ENCODE results near the gene ITGB4. TPM values are rescaled to one million over a fixed set of nuclear protein-coding genes. Genes with fewer than 3 reads are reported as not detected.

Gene ITGB4
- total RNA-seq, 1 donor from 2014 or later = 34.7 TPM

- H3K4me3 ChIP-seq = no peak overlapping the region
- H3K9me3 ChIP-seq = no peaks in the 10 kb centered on the region
- no peak for DNase-seq
- intact Hi-C loops (cut with DNase I) = no loop called here
- ATAC-seq = no peak
- H3K27me3 ChIP-seq (ENCODE audit: low read depth) = no peaks in the 10 kb centered on the region
- TF ChIP-seq, protein P1, sequence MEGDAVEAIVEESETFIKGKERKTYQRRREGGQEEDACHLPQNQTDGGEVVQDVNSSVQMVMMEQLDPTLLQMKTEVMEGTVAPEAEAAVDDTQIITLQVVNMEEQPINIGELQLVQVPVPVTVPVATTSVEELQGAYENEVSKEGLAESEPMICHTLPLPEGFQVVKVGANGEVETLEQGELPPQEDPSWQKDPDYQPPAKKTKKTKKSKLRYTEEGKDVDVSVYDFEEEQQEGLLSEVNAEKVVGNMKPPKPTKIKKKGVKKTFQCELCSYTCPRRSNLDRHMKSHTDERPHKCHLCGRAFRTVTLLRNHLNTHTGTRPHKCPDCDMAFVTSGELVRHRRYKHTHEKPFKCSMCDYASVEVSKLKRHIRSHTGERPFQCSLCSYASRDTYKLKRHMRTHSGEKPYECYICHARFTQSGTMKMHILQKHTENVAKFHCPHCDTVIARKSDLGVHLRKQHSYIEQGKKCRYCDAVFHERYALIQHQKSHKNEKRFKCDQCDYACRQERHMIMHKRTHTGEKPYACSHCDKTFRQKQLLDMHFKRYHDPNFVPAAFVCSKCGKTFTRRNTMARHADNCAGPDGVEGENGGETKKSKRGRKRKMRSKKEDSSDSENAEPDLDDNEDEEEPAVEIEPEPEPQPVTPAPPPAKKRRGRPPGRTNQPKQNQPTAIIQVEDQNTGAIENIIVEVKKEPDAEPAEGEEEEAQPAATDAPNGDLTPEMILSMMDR (IDR thresholded peaks at IDR 0.05) = no peak
- peaks cover 76% of the 10 kb centered on the region for H3K36me3 ChIP-seq
- no peak overlapping the region for H3K27ac ChIP-seq
- peaks cover 33% of the 10 kb centered on the region for H3K4me1 ChIP-seq
Measured at GRCh38 chr17:75706042-75706728, 15.1 kb upstream of the ITGB4 start.

- peaks cover 66% of the 10 kb centered on the region for H3K36me3 ChIP-seq
- no peak for DNase-seq
Measured at GRCh38 chr17:75707079-75707571, 14.1 kb upstream of the ITGB4 start.

DNA sequence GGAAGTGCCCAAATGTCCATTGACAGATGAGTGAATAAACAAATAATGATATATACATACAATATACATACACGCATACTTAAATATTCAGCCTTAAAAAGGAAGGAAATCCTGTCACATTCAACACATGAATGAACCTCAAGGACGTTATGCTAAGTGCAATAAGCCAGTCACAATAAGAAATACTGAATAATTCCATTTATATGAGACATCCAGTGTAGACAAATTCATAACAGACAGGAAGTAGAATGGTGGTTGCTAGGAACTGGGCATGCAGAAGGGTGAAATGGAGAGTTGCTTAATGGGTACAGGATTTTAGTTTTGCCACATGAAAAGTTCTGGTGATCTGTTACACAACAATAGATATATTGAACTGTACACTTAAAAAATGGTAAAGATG lies 8.8 kb upstream of the ITGB4 start:
- Histone ChIP-seq H3K4me1 (peaks cover 7% of the 10 kb centered on the region), H3K9me3 (no peaks in the 10 kb centered on the region), H3K4me3 (no peak overlapping the region), H3K27me3 (ENCODE audit: low read depth) (peaks cover 4% of the 10 kb centered on the region), H3K36me3 (peaks cover 13% of the 10 kb centered on the region), H3K27ac (no peak overlapping the region)
- TF ChIP-seq, protein P1 (IDR thresholded peaks at IDR 0.05) = no peak
- intact Hi-C loops (cut with DNase I) = no loop called here
- DNase-seq (no peak), ATAC-seq (no peak)

More at GRCh38 chr17:75707079-75707571, 14.1 kb upstream of the ITGB4 start:
- Histone ChIP-seq H3K27ac (peak overlapping the region; percentile 33), H3K9me3 (no peaks in the 10 kb centered on the region), H3K27me3 (ENCODE audit: low read depth) (no peaks in the 10 kb centered on the region), H3K4me3 (no peak overlapping the region), H3K4me1 (peaks cover 24% of the 10 kb centered on the region)
- intact Hi-C loops (cut with DNase I) = no loop called here
- ATAC-seq = peak; percentile 57
- TF ChIP-seq, protein P1 (IDR thresholded peaks at IDR 0.05) = no peak

- intact Hi-C loops (cut with DNase I) = no loop called here
- Histone ChIP-seq H3K27ac (no peak overlapping the region), H3K4me3 (no peak overlapping the region), H3K36me3 (no peaks in the 10 kb centered on the region), H3K9me3 (no peaks in the 10 kb centered on the region), H3K4me1 (peaks cover 18% of the 10 kb centered on the region), H3K27me3 (ENCODE audit: low read depth) (peaks cover 32% of the 10 kb centered on the region)
- DNase-seq (no peak), ATAC-seq (no peak)
- TF ChIP-seq, protein P1 (IDR thresholded peaks at IDR 0.05) = no peak
Measured at GRCh38 chr17:75719732-75720131, 1.5 kb upstream of the ITGB4 start.

DNA sequence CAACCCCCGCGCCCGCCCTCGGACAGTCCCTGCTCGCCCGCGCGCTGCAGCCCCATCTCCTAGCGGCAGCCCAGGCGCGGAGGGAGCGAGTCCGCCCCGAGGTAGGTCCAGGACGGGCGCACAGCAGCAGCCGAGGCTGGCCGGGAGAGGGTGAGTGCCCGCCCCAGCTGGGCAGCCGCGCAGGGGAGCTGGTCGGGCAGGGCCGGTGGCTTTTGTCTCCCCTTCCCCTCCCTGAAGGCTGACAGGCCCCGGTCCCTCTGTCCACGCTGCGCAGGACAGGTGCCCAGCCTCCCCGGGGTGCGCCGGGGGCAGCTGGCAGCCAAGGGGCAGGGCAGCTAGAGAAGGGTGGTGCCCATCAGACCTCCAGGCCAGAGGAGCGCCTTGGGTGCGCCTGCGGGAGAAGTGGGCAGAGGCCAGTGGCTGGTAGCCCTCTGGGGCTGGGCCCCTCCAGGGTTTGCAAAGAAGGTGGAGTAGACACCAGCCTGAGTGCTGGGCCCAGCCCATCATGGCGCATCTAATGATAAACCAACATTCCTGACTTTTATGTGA lies 278 bp downstream of the ITGB4 start:
- TF ChIP-seq, protein P1 (IDR thresholded peaks at IDR 0.05) = no peak
- peak; percentile 12 to 35 for ATAC-seq
- H3K4me3 ChIP-seq = peak overlapping the region; percentile 55

More for the DNA sequence above, 278 bp downstream of the ITGB4 start:
- peaks cover 27% of the 10 kb centered on the region for H3K27me3 ChIP-seq (ENCODE audit: low read depth)
- peaks cover 18% of the 10 kb centered on the region for H3K4me1 ChIP-seq
- intact Hi-C loops (cut with DNase I) = no loop called here
- H3K9me3 ChIP-seq = no peaks in the 10 kb centered on the region
- DNase-seq = peak; percentile 46
- H3K27ac ChIP-seq = peak overlapping the region; percentile 80
- peaks cover 5% of the 10 kb centered on the region for H3K36me3 ChIP-seq
